Activated CD8-positive, alpha-beta memory T cell treated with anti-CD3 and anti-CD28 coated beads, Interleukin-2, amount 50 U/mL, for 48 hours (primary cell): ENCODE measurements around the gene CNTROB.

Experiments
- DNase-seq: peaks from one replicate; pipeline ENCODE4 v3.0.0-alpha.2; 2020

The CNTROB gene, protein sequence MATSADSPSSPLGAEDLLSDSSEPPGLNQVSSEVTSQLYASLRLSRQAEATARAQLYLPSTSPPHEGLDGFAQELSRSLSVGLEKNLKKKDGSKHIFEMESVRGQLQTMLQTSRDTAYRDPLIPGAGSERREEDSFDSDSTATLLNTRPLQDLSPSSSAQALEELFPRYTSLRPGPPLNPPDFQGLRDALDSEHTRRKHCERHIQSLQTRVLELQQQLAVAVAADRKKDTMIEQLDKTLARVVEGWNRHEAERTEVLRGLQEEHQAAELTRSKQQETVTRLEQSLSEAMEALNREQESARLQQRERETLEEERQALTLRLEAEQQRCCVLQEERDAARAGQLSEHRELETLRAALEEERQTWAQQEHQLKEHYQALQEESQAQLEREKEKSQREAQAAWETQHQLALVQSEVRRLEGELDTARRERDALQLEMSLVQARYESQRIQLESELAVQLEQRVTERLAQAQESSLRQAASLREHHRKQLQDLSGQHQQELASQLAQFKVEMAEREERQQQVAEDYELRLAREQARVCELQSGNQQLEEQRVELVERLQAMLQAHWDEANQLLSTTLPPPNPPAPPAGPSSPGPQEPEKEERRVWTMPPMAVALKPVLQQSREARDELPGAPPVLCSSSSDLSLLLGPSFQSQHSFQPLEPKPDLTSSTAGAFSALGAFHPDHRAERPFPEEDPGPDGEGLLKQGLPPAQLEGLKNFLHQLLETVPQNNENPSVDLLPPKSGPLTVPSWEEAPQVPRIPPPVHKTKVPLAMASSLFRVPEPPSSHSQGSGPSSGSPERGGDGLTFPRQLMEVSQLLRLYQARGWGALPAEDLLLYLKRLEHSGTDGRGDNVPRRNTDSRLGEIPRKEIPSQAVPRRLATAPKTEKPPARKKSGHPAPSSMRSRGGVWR

DNA sequence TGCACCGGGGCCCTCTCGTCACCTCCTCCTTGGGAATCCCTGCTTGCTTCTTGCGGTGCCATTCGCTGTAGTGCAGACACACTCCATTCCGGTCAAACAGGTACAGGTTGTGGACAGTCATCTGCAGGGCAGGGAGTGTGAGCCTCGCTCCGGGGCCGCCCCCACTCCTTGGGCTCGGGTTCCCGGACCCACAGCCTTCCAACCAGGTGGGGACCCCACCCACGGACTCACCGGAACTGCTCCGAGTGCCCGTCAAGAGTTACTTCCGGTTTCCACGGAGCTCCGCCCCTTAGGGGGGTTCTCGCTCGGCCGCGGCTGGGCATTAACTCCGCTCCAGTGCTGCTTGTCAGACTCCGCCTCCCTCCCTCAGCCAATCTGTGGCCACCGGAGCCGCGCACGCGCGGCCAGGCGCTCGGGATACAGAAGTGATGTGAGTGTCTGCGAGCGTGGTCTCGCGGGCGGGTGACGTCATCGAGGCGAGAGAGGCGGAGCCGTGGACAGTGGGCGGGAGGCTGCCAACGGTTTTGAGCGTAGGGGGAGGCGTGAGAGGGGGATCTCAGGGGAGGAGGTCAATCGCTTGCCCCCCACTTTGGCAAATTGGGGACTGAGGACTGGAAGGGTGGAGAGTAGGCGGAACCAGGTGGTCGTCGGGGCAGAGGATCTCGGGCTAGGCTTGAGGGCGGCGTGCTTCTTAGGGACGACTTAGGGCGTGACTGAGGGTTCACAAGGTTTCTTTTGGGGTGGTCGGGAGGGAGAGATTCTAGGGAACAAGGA, at the start of gene CNTROB, which contains the start of gene TRAPPC1:
TSS of gene CNTROB (plus strand) at position 498 of the 774 bp plus-strand sequence. CDS start 874 bp downstream, outside the sequence.
TSS of gene TRAPPC1 (minus strand) at position 238 of the 774 bp plus-strand sequence. CDS start at position 121, 117 bp downstream.
- peak; percentile 100 for DNase-seq

- DNase-seq, result no peak
Measured at GRCh38 chr17:7882629-7883028, 49.4 kb upstream of the CNTROB start.

DNA sequence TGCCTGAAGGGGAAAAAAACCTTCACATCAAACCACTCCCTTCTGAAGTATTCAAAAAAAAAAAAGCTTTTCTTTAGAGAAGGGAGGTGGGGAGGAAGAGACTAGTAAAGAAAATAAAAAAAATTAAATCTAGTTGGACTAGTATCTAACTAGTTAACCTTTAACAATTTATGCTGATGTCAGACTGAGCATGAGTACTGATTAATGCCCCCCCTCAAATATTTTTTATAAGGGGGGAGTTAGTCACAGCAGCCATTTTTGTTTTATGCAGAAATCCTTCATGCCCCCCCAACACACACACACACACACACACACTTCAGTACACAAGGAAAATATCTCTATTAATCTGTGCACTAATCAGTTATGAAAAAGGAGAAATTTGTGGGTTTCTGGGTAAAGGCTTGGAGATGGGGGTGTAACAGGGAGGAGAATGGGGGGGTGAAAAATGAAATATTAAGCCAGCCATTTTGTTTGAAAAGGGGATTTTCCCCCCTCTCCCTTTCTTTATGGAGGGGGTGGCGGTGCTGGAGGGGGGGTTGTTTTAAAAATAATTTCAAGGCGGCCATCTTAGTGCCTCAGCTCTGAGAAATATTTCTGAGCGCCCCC, 48.1 kb upstream of the CNTROB start:
- peak; percentile 51 for DNase-seq

DNA sequence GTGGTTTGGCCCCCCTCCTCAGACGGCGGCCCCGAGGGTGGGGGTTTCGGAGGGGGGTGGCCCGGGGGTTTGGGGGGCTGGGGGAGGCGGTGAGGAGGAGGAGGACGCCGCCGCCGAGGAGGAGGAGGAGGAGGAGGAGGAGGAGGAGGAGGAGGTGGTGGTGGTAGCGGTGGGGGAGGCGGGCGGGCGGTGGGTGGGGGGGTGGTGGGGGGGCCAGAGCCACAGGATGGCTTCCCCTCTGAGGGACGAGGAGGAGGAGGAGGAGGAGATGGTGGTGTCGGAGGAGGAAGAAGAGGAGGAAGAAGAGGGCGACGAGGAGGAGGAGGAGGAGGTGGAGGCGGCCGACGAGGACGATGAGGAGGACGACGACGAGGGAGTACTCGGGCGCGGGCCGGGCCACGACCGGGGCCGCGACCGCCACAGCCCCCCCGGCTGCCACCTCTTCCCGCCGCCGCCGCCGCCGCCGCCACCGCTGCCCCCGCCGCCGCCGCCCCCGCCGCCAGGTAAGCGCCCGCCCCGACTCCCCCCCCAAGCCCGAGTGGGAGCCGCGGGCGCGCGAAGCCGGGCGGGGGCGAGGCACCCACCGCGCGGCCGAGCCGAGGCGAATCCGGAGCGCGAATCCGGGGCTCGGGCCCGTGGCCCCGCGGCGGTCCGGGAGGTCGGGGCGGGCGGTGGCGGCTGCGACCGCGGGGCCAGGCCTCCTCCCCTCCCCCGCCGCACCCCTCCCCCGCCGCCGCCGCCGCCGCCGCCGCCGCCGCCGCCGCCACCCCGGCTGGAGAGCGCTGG, 47.2 kb upstream of the CNTROB start:
- DNase-seq, result peak; percentile 68

- DNase-seq, result peak; percentile 78
Measured at GRCh38 chr17:7885367-7886226, 46.4 kb upstream of the CNTROB start.

DNA sequence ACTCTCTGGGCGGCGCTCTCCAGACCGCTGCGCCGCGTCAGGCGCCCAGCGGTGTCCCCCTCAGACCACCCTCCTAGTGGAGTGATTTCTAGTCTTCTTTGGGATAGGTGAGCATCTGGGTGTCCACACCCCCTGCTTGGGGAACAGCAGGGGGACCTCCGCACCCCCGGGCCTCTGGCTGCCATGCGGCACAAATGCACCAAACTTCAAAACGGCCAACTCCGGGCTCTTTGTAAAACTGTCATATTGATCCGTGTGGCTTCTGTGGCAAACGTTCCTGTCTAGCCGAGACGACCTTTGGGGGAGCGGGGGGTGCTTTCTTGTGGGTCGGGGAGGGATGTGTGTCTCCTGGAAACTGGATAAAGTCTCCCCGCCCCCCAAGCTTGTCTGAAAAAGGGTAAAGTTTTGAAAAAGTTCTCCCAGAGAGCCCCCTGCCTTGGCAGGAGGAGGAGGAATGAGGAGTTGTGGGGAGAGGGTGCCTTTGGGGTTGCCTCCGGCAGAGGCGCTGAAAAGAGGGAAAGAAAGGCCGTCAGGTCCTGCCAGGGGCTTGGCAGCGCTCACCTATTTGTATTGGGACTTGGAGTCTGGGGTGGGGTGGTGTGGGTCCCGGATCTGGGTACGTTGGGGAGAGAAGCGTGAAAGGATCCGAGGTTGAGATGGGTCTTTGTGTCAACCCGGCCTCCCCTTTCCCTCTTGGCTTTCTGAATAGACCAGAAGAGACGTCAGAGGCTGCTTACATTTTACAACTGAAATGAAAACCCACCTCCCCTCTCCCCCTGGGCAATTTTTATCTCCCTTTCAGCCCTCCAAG, 45.6 kb upstream of the CNTROB start:
- DNase-seq, result peak; percentile 73

DNA sequence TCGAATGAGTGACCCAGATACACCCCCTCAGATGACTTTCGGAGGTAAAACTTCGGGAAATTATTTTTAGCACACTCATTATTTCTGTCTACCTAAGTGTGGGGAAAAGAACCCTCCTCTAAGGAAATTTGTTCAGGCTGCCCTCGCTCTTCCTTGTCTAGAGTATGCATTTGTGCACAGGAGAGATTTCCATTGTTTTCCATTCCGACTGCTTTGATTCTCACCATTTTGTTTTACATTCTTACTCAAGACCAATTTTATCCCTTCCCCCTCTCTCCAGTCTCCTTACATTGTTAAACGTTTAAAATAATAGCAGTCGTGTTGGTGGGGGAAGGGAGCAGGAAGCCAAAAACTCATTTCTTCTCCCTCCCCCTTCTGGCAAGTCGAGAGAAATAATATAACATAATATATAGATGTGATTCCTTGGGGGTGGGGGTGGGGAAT, 44.9 kb upstream of the CNTROB start:
- no peak for DNase-seq

DNA sequence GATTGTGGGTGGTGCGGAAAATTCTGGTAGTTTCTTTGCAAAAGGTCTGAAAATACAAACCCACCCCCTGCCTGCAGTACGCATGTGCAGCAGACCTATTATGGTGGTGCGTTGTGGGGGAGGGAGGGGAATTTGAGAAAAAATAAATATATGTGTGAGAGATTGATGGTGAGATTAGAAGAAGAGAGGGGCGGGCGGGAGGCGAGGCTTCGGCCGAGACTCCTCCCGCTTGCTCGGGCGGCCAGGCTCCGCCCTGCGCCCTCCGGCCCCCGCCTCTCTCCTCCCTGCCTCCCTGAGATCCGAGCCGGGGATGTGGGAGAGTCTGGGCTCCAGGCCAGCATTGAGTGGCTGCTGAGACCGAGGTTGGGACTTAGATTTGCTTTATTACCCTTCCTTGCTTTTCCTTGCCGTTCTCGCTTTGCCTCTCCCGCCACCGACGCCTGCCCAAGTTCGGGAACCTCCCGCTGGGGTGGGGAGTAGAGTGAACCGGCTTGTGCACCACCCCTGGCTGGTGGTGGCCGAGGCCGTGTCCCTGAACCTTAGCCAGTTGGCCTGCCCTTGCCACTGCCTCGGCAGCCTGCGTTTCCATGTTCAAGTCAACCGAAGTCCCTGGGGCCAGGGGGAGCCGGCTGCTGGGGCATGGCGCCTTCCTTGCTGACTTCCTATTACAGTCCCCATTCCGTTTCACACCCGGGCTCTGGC, 44.4 kb upstream of the CNTROB start:
- peak; percentile 86 for DNase-seq

GRCh38 chr17:7888184-7888920, 43.7 kb upstream of the CNTROB start, which contains the start of gene CHD3:
TSS of gene CHD3 (plus strand) at chr17:7888789. CDS start at chr17:7889001, 212 bp downstream.
- peak; percentile 73 for DNase-seq

- peak; percentile 70 for DNase-seq
Measured at GRCh38 chr17:7889166-7889955, 42.6 kb upstream of the CNTROB start.

DNA sequence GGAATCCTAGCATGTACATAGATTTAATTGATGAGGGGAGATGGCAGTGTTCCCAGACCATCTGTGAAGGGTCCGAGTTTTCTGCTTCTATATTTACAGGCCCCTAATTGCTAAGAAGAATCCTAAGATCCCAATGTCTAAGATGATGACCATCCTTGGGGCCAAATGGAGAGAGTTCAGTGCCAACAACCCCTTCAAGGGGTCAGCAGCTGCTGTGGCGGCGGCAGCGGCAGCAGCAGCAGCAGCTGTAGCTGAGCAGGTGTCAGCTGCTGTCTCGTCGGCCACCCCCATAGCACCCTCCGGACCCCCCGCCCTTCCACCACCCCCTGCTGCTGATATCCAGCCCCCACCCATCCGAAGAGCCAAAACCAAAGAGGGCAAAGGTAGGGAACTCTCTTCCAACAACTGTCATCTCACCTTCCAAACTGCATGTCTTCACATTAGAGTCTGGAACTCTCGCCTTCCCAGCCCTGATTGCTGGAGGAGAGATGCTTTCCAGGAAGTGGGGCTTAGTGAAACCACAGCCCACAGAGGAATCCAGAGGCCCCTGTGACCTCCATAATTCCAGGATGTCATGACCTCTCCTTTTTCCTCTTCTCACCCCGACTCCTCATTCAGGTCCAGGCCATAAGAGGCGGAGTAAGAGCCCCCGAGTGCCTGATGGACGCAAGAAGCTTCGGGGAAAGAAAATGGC, 38.7 kb upstream of the CNTROB start:
- no peak for DNase-seq

GRCh38 chr17:7894226-7894625, 37.8 kb upstream of the CNTROB start:
- peak; percentile 39 for DNase-seq

DNA sequence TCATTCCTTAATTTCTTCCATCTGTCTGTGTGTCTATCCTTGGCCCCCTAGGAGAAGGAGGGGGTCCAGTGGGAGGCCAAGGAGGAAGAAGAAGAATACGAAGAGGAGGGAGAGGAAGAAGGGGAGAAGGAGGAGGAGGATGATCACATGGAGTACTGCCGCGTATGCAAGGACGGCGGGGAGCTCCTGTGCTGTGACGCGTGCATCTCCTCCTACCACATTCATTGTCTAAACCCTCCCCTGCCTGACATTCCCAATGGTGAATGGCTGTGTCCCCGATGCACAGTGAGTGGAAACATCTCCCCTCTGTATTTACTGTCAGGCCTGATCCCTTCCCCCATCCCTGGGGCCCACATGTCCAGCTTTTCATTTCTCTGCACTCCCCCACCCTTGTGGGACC, 37.1 kb upstream of the CNTROB start:
- DNase-seq, result no peak

DNA sequence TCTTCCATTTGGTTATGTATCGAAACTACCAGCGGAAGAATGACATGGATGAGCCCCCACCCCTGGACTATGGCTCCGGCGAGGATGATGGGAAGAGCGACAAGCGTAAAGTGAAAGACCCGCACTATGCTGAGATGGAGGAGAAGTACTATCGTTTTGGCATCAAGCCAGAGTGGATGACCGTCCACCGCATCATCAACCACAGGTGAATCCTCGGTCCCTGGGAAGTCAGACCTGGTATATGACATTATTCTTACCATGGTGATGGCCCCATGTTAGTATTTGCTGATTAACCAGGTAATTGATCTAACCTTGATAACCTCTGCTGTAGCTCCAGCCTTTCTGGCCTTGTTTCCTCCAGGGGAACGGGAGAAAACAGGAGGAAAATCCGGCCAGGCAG, 34.9 kb upstream of the CNTROB start:
- DNase-seq, result peak; percentile 39

DNA sequence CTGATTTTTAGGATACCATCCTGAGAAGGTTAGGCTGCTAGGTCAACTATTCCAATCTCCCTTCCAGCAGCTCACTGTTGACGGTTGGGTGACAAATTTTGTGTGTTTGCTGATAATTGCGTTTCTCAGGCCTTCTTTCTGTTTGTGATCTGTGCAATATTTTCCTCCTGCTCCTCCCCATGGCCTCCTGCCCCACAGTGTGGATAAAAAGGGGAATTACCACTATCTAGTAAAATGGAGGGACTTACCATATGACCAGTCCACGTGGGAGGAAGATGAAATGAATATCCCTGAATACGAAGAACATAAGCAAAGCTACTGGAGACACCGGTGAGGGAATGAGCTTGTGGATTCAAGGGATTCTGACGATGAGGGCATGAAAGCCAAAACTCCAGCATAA, 34.2 kb upstream of the CNTROB start:
- peak; percentile 38 for DNase-seq
